ENCODE data around the gene RTN1.

The RTN1 gene

DNA sequence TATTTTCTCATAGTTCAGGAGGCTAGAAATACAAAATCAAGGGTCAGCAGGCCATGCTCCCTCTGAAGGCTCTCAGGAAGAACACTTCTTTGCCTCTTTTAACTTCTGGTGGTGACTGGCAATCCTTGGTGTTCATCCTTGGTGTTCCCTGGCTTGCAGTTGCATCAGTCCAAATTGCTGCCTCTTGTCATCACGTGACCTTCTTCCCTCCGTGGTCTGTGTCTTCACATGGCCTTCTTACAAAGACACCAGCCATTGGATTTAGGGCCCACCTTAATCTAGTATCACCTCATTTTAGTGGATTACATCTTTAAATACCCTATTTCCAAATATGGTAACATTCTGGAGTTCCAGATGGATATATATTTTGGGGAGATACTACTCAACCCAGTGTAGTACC is 41.9 kb upstream of the RTN1 start:
- H3K4me3 ChIP-seq (ENCODE audit: low read depth, low read length), result no peak overlapping the region
- DNase-seq (ENCODE audit: low read depth), result no peak
- TF ChIP-seq, protein P1, sequence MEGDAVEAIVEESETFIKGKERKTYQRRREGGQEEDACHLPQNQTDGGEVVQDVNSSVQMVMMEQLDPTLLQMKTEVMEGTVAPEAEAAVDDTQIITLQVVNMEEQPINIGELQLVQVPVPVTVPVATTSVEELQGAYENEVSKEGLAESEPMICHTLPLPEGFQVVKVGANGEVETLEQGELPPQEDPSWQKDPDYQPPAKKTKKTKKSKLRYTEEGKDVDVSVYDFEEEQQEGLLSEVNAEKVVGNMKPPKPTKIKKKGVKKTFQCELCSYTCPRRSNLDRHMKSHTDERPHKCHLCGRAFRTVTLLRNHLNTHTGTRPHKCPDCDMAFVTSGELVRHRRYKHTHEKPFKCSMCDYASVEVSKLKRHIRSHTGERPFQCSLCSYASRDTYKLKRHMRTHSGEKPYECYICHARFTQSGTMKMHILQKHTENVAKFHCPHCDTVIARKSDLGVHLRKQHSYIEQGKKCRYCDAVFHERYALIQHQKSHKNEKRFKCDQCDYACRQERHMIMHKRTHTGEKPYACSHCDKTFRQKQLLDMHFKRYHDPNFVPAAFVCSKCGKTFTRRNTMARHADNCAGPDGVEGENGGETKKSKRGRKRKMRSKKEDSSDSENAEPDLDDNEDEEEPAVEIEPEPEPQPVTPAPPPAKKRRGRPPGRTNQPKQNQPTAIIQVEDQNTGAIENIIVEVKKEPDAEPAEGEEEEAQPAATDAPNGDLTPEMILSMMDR (IDR thresholded peaks at IDR 0.05; ENCODE audit: insufficient read depth, low read depth, low read length, missing control alignments), result no peak

- H3K4me3 ChIP-seq (ENCODE audit: low read depth, low read length), result no peak overlapping the region
- DNase-seq (ENCODE audit: low read depth), result no peak
- TF ChIP-seq, protein P1 (IDR thresholded peaks at IDR 0.05; ENCODE audit: insufficient read depth, low read depth, low read length, missing control alignments), result no peak
Observed at GRCh38 chr14:59905188-59905587, 34.6 kb upstream of the RTN1 start.

DNA sequence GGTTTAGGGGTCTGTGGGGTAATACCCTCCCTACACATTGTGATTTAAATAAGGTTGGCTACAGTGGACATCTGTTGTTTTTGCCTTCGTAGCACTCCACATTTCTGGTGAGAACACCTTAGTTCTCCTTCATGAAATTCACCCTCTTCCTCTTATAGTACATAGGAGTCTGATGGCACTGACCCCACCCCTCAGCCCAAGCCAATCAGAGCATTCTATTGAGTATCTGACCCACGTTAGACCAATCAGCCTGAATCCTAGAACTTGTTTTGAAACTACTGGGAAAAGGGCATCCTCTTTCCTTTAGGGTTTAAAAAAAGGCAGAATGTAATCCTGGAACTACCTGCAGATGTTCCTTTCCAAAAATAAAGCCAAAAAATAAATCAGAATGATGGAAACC is 33.6 kb upstream of the RTN1 start:
- no peak overlapping the region for H3K4me3 ChIP-seq (ENCODE audit: low read depth, low read length)
- TF ChIP-seq, protein P1 (IDR thresholded peaks at IDR 0.05; ENCODE audit: insufficient read depth, low read depth, low read length, missing control alignments), result no peak
- no peak for DNase-seq (ENCODE audit: low read depth)

DNA sequence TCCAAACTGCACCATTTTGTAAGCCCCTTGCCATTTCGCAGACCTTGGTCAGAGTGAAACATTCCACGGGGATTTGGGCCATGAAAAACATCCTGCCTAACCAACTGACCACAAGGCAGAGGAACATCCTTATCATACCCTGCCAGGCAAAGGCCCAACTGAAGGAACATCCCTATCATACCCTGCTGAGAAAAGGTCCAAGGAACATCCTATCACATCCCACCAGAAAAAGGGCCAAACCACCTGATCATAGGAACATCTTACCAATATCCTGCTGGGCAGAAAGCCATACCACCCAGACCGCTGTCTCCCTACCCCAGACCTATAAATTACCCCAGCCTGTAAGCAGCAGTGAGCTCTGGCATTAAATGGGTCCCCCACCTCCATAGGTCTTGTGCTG is 30.0 kb upstream of the RTN1 start:
- no peak for DNase-seq (ENCODE audit: low read depth)
- TF ChIP-seq, protein P1 (IDR thresholded peaks at IDR 0.05; ENCODE audit: insufficient read depth, low read depth, low read length, missing control alignments), result no peak
- no peak overlapping the region for H3K4me3 ChIP-seq (ENCODE audit: low read depth, low read length)

DNA sequence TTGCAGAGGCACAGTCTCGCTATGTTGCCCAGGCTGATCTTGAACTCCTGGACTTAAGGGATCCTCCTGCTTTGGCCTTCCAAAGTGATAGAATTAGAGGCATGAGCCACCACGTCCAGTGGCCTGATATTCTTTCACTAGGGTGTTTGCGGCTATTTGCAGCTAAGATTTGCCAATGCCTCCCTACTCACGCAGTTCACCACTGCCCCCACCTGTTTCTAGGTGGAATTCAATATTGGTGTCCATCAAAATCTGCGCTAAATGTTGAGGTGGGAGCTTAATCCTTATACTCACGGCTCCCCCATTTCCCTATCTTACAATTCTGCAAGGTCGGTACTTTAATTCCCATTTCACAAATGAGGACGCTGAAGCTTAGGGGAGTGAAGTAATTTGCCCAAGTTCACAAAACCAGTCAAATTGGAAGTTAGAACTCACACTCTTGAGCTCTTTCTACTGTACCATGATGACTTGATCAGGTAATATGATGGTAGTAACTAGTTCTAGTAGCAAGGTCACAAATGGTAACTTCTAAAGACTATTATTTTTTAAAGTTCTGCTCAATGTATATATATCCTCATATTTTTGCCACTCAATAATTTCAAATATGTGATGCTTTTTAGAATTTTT is 27.3 kb upstream of the RTN1 start:
- TF ChIP-seq, protein P1 (IDR thresholded peaks at IDR 0.05; ENCODE audit: insufficient read depth, low read depth, low read length, missing control alignments), result peak; percentile 21
- peak; percentile 27 for DNase-seq (ENCODE audit: low read depth)

DNA sequence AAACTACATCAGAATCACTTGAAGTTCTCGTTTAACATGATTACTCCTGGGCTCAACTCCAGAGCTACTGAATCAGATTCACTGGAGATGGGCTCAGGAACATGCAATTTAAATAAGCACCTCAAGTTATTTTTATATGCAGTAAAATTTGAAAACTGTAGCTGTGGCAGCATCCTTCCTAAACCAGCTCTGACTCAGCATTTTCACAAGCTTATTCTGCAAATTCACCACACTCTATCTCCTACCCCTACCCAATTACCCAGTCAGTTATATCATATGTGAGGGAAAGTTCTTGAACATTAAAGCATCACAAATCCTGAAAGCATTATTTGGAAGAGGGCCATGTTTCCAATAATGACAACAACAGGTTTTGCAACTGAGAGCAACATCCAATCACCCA is 25.1 kb upstream of the RTN1 start:
- no peak for DNase-seq (ENCODE audit: low read depth)
- TF ChIP-seq, protein P1 (IDR thresholded peaks at IDR 0.05; ENCODE audit: insufficient read depth, low read depth, low read length, missing control alignments), result no peak
- H3K4me3 ChIP-seq (ENCODE audit: low read depth, low read length), result no peak overlapping the region

More for the DNA sequence above, 27.3 kb upstream of the RTN1 start:
- no peak overlapping the region for H3K4me3 ChIP-seq (ENCODE audit: low read depth, low read length)

DNA sequence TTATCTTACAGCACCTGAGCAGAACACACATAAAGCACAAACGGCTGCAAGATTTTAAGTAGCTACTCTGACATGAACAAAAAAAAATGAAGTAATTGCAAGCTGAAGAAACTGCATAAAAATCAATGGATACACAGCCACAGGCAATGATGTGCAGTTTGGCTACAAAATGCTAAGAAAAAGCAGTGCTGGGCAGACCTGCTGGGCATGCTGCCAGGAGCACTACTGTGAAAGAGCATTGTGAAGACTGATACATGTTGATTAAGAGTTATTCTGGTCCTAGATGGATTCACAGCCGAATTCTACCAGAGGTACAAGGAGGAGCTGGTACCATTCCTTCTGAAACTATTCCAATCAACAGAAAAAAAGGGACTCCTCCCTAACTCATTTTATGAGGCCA is 20.1 kb upstream of the RTN1 start:
- no peak overlapping the region for H3K4me3 ChIP-seq (ENCODE audit: low read depth, low read length)
- TF ChIP-seq, protein P1 (IDR thresholded peaks at IDR 0.05; ENCODE audit: insufficient read depth, low read depth, low read length, missing control alignments), result no peak
- no peak for DNase-seq (ENCODE audit: low read depth)
